ENCODE results near the gene MVK. TPM values are rescaled to one million over a fixed set of nuclear protein-coding genes. Genes with fewer than 3 reads are reported as not detected.

MVK gene
- total and polyA plus RNA-seq, 2 of the 4 experiments (the other 2 are of a cell fraction) = 6.6 to 11.5 TPM

GRCh38 chr12:109604132-109604585, 30.6 kb downstream of the MVK start:
- Histone ChIP-seq H3K14ac (replicated peaks; ENCODE audit: low read depth, low read length) (no peak overlapping the region), H2AK5ac (ENCODE audit: low read depth, low read length) (no peak overlapping the region), H2BK5ac (ENCODE audit: low read depth, low read length, poor library complexity, severe bottlenecking) (no peak overlapping the region), H3K4ac (ENCODE audit: low read depth, low read length) (no peak overlapping the region), H3K27ac (ENCODE audit: insufficient read depth, low read length) (no peak overlapping the region), H3K9me3 (ENCODE audit: control insufficient read depth, insufficient read depth, low read length) (no peaks in the 10 kb centered on the region; the same call in 1 of the 2 replicates), H3K9ac (ENCODE audit: low read depth, low read length) (no peak overlapping the region), H4K5ac (ENCODE audit: low read depth, low read length) (no peak overlapping the region), H2BK20ac (ENCODE audit: low read depth, low read length) (no peak overlapping the region), H3K4me2 (ENCODE audit: low read depth, low read length) (no peak overlapping the region), H2BK15ac (ENCODE audit: low read depth, low read length) (no peak overlapping the region), H3K18ac (ENCODE audit: low read depth, low read length) (no peak overlapping the region), H2AK9ac (replicated peaks; ENCODE audit: low read depth, low read length, poor library complexity) (no peak overlapping the region), H3K9me1 (ENCODE audit: insufficient read depth, low read length) (no peaks in the 10 kb centered on the region), H3K27me3 (ENCODE audit: control insufficient read depth, insufficient read depth, low read length) (peaks cover 41% of the 10 kb centered on the region), H3K4me3 (ENCODE audit: insufficient read depth, low read depth, low read length) (no peak overlapping the region), H3K4me1 (ENCODE audit: control insufficient read depth, insufficient read depth, low read length) (no peaks in the 10 kb centered on the region), H3K56ac (ENCODE audit: extremely low read depth, insufficient read depth, low read length) (no peak overlapping the region), H4K8ac (ENCODE audit: low read depth in 2 of 2, low read length in 2 of 2) (no peak overlapping the region), H3K23ac (ENCODE audit: low read depth, low read length) (no peak overlapping the region), H3K36me3 (ENCODE audit: control insufficient read depth, insufficient read depth, low read length) (no peaks in the 10 kb centered on the region), H2BK120ac (ENCODE audit: low read depth, low read length) (no peak overlapping the region), H4K20me1 (ENCODE audit: insufficient read depth, low read length) (no peaks in the 10 kb centered on the region), H4K91ac (ENCODE audit: insufficient read depth, low read depth, low read length) (no peak overlapping the region), H3K79me1 (ENCODE audit: low read depth in 1 of 2, low read length in 2 of 2) (no peaks in the 10 kb centered on the region), H2AFZ (replicated peaks; ENCODE audit: low read length, poor library complexity) (no peak overlapping the region)
- BruUV-seq (replicated peaks) = no TSS peak
- POLR2A ChIA-PET (ENCODE audit: unreplicated experiment) = no interaction called here
- ATAC-seq (ENCODE audit: low read depth) = no peak
- intact Hi-C loops (cut with micrococcal nuclease) = no loop called here
- dilution Hi-C loops (cut with HindIII; ENCODE audit: low sequenced_read_pairs, unreplicated experiment) = no loop called here
- in situ Hi-C loops (cut with MboI; ENCODE audit: low sequenced_read_pairs) = no loop called here
- DNase-seq = no peak
- TF ChIP-seq MAZ (IDR thresholded peaks at IDR 0.05; ENCODE audit: borderline replicate concordance, low read depth, low read length) (no peak), POLR2A (IDR thresholded peaks at IDR 0.05; ENCODE audit: low read depth, low read length) (no peak), SMC3 (IDR thresholded peaks at IDR 0.05; ENCODE audit: low read depth, low read length) (no peak), CEBPB (IDR thresholded peaks at IDR 0.05; ENCODE audit: low read depth, low read length) (no peak), CHD1 (IDR thresholded peaks at IDR 0.05; ENCODE audit: low read depth, low read length) (no peak), RAD21 (IDR thresholded peaks at IDR 0.05; ENCODE audit: low read length) (no peak), NFE2L2 (IDR thresholded peaks at IDR 0.05; ENCODE audit: low read depth, low read length) (no peak)
- CTCF ChIA-PET = interaction anchor here (0.7 kb wide), 1 partner anchor 142 kb away, joined by 3 read pairs; no protein-coding TSS in a partner anchor
- 83% methylated on average over 1 of the region's 3 CpGs; no CpG with 5 or more reads in 1 of the 2 experiments for WGBS, 2 experiments (ENCODE audit: extremely low coverage in 2 of 2, insufficient read length in 1 of 2)
